Lung (tissue), 12 donors: ENCODE results near the gene NEO1. TPM values are rescaled to one million over a fixed set of nuclear protein-coding genes. Genes with fewer than 3 reads are reported as not detected.

Experiments
- ATAC-seq: fragments of 200-7000 bp; cut with Tn5 transposase; one replicate; pipeline ENCODE4 v1.9.1; 2020; ENCODE audit warnings: moderate number of reproducible peaks; ENCODE audit not compliant: insufficient read depth, low FRiP score
- DNase-seq, 3 donors: peaks; one replicate each; pipeline ENCODE4 v3.0.0-alpha.2; 2013 to 2017
- H3K27ac ChIP-seq, 2 donors: one replicate each; pipeline ENCODE4 v1.5.1; 2013; ENCODE audit warnings: mild to moderate bottlenecking in 2 of 2, moderate library complexity in 2 of 2, control low read depth in 1 of 2, inconsistent platforms in 1 of 2, low read depth in 1 of 2, low read length in 1 of 2
- H3K27me3 ChIP-seq, 3 donors: one replicate each; pipeline ENCODE4 v1.5.1; 2013; ENCODE audit warnings: low read length in 2 of 3; ENCODE audit not compliant: control insufficient read depth in 3 of 3, insufficient read depth in 3 of 3
- H3K36me3 ChIP-seq, 4 donors: one replicate each; pipeline ENCODE4 v1.5.1; 2013; ENCODE audit warnings: low read length in 4 of 4, mild to moderate bottlenecking in 1 of 4, moderate library complexity in 1 of 4; ENCODE audit not compliant: control insufficient read depth in 4 of 4, insufficient read depth in 4 of 4
- H3K4me1 ChIP-seq, 5 donors: one replicate each; pipeline ENCODE4 v1.5.1; 2013; ENCODE audit warnings: low read length in 5 of 5, mild to moderate bottlenecking in 2 of 5, moderate library complexity in 1 of 5; ENCODE audit not compliant: control insufficient read depth in 5 of 5, insufficient read depth in 5 of 5
- H3K4me3 ChIP-seq: one replicate; pipeline ENCODE4 v1.5.1; 2013; ENCODE audit warnings: mild to moderate bottlenecking, control low read depth, moderate library complexity
- H3K9ac ChIP-seq, 2 donors: one replicate each; pipeline ENCODE4 v1.5.1; 2013; ENCODE audit warnings: low read length in 2 of 2, control low read depth in 1 of 2; ENCODE audit not compliant: insufficient read depth in 1 of 2
- H3K9me3 ChIP-seq, 4 donors: one replicate each; pipeline ENCODE4 v1.5.1; 2013; ENCODE audit warnings: low read length in 3 of 4, mild to moderate bottlenecking in 1 of 4, moderate library complexity in 1 of 4; ENCODE audit not compliant: control insufficient read depth in 4 of 4, insufficient read depth in 3 of 4
- CTCF ChIP-seq: IDR thresholded peaks from 2 replicates; pipeline ENCODE4 v1.5.1; 2012; ENCODE audit warnings: mild to moderate bottlenecking; ENCODE audit errors: control extremely low read depth, extremely low read depth
- WGBS, 2 donors: extraction: QIAGEN DNeasy Blood & Tissue Kit; methylation state at CpG; one replicate each; pipeline ENCODE4 v1.1.7; 2013; 5-methylcytosine and 5-hydroxymethylcytosine counted together
- polyA plus RNA-seq, 2 donors: library from polyadenylated mRNA; stranded (reverse); fragments of 200-250 nt; gene quantifications; one replicate each; pipeline ENCODE4 v1.2.1, GENCODE V29; 2013
- total RNA-seq, 2 donors: library from RNA; depleted of rRNA in 1 of 2; stranded (reverse); fragments of >200 nt in 1 of 2; gene quantifications; one replicate each; pipeline ENCODE4 v1.2.1, GENCODE V29; 2014 to 2021
- donor health status: control.
- donor health status: control.
- donor health status: Bipolar disorder and iron deficiency.
- donor health status: healthy.
- donor health status: DM: yes; HTN: yes; CAD: no.

Gene NEO1
- total and polyA plus RNA-seq, 4 donors, result 6.9 to 70.8 (median 16.5) TPM

GRCh38 chr15:73225358-73226015, 173.2 kb downstream of the NEO1 start:
- H3K36me3 ChIP-seq, result peaks cover 0 to 5% (median 3%) of the 10 kb centered on the region in 4 donors
- ATAC-seq (no peak), DNase-seq (no peak)

GRCh38 chr15:73226093-73226814, 174.0 kb downstream of the NEO1 start:
- ATAC-seq, result no peak
- Histone ChIP-seq H3K27me3 (no peaks in the 10 kb centered on the region), H3K27ac (no peak overlapping the region), H3K4me3 (no peak overlapping the region), H3K9me3 (no peaks in the 10 kb centered on the region), H3K4me1 (no peaks in the 10 kb centered on the region), H3K9ac (no peak overlapping the region), H3K36me3 (peaks cover 0 to 5% (median 3%) of the 10 kb centered on the region in 4 donors)
- WGBS, 2 donors, result 86 to 94% methylated on average over 9 of the region's 9 CpGs
- DNase-seq, result no peak
- TF ChIP-seq CTCF, result no peak

More at GRCh38 chr15:73225358-73226015, 173.2 kb downstream of the NEO1 start:
- H3K9me3 ChIP-seq, result no peaks in the 10 kb centered on the region
- no peak for TF ChIP-seq CTCF
- no peaks in the 10 kb centered on the region for H3K4me1 ChIP-seq
- H3K27me3 ChIP-seq, result no peaks in the 10 kb centered on the region
- no peak overlapping the region for H3K9ac ChIP-seq
- 89 to 94% methylated on average over 13 of the region's 13 CpGs for WGBS, 2 donors
- no peak overlapping the region for H3K27ac ChIP-seq
- H3K4me3 ChIP-seq, result no peak overlapping the region

- no peak overlapping the region for H3K27ac ChIP-seq
- no peak overlapping the region for H3K9ac ChIP-seq
- H3K9me3 ChIP-seq, result no peaks in the 10 kb centered on the region
- H3K4me1 ChIP-seq, result no peaks in the 10 kb centered on the region
- H3K4me3 ChIP-seq, result no peak overlapping the region
- no peak for TF ChIP-seq CTCF
- no peaks in the 10 kb centered on the region for H3K27me3 ChIP-seq
- 64 to 73% methylated on average over 6 of the region's 6 CpGs for WGBS, 2 donors
- peaks cover 0 to 5% (median 3%) of the 10 kb centered on the region in 4 donors for H3K36me3 ChIP-seq
- ATAC-seq (no peak), DNase-seq (no peak)
Measured at GRCh38 chr15:73227433-73228056, 175.3 kb downstream of the NEO1 start.
